Panc1 (cell line): Measurements from ENCODE around the gene B4GALT4.

ENCODE experiments used
- CTCF ChIP-seq: fragments of 450-650 bp; IDR thresholded peaks from 2 replicates; pipeline ENCODE4 v1.5.1; 2017; ENCODE audit warnings: mild to moderate bottlenecking
- REST ChIP-seq, 2 experiments: IDR thresholded peaks; 2 replicates each; pipeline ENCODE4 v1.6.1; 2011 to 2012; ENCODE audit warnings: low read depth in 2 of 2, control low read depth in 1 of 2, low read length in 1 of 2, mild to moderate bottlenecking in 1 of 2, moderate library complexity in 1 of 2; ENCODE audit not compliant: insufficient read depth in 1 of 2

GRCh38 chr3:119240101-119240590 is 532 bp downstream of the B4GALT4 start:
- no peak for TF ChIP-seq CTCF
- no peak for TF ChIP-seq REST (IDR thresholded peaks at IDR 0.05; ENCODE audit: insufficient read depth in 1 of 2, low read depth in 2 of 2, low read length in 1 of 2)
